ENCODE measurements around the gene MKRN2.

Gene MKRN2

DNA sequence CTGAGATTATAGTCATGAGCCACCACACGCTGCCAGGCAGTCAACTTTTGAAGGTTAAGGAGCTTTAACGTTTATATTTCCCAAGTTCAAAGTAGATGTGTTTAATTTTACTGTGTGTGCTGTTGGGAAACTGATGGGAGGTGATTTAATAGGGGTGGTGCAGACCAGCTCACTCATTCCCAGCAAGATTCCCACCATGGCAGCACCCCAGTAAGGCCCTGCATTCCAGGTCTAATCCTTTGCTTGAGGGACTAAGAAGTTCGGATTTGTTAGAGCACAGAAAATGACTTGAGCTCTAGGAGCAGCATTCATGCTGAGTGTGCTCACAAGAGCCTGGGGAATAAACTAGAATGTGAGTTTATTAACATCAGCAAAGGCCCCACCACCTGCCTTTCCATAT, 47.4 kb upstream of the MKRN2 start:
- TF ChIP-seq CTCF (IDR thresholded peaks at IDR 0.05; ENCODE audit: low read depth, low read length): no peak
- no peak for TF ChIP-seq EZH2phosphoT487 (IDR thresholded peaks at IDR 0.05; ENCODE audit: low read depth)
- Histone ChIP-seq H3K4me2 (ENCODE audit: low read length) (no peak overlapping the region), H3K4me1 (ENCODE audit: low read length) (no peaks in the 10 kb centered on the region), H3K27ac (ENCODE audit: low read length) (no peak overlapping the region), H4K20me1 (ENCODE audit: insufficient read depth, low read length) (no peaks in the 10 kb centered on the region), H3K36me3 (replicated peaks; ENCODE audit: low read depth, low read length) (peaks cover 44% of the 10 kb centered on the region), H3K4me3 (ENCODE audit: low read length) (no peak overlapping the region), H3K79me2 (ENCODE audit: low read length) (no peaks in the 10 kb centered on the region), H3K9me3 (ENCODE audit: insufficient read depth, low read length) (no peaks in the 10 kb centered on the region), H3K27me3 (ENCODE audit: low read depth, low read length) (no peaks in the 10 kb centered on the region), H3K9ac (ENCODE audit: low read length) (no peak overlapping the region), H2AFZ (ENCODE audit: low read depth, low read length) (no peak overlapping the region)

DNA sequence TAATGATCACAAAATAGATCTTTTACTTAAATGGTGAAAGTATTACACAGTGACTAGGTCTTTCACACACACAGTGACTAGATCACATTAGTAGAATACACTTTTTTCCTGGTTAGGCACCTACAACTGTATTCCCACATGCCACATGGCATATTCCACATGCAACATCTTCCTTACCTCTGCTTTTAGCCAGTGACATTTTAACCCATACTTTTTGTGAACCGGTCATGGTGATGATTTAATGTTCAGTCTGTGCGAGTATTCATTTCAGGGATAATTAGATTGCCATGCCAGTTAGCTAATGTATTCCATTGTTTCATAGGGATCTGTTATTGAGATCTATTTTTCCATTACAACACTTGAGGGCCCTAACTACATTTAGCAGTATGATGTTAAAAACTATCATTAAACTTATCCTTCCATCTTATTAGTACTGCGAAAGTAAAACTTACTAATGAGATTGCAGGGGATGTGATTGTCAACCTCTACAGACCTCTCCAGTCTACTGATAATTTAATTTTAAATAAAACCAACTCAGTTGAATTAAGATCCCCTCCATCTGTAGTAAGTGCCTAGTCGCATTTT, 44.3 kb upstream of the MKRN2 start:
- H3K27me3 ChIP-seq (ENCODE audit: low read depth, low read length): no peaks in the 10 kb centered on the region
- H4K20me1 ChIP-seq (ENCODE audit: insufficient read depth, low read length): no peaks in the 10 kb centered on the region
- H3K4me2 ChIP-seq (ENCODE audit: low read length): no peak overlapping the region
- TF ChIP-seq CTCF (IDR thresholded peaks at IDR 0.05; ENCODE audit: low read depth, low read length): no peak
- TF ChIP-seq EZH2phosphoT487 (IDR thresholded peaks at IDR 0.05; ENCODE audit: low read depth): no peak
- H3K36me3 ChIP-seq (replicated peaks; ENCODE audit: low read depth, low read length): peaks cover 37% of the 10 kb centered on the region
- no peak overlapping the region for H3K9ac ChIP-seq (ENCODE audit: low read length)
- no peak overlapping the region for H3K4me3 ChIP-seq (ENCODE audit: low read length)
- H3K27ac ChIP-seq (ENCODE audit: low read length): no peak overlapping the region
- H3K79me2 ChIP-seq (ENCODE audit: low read length): no peaks in the 10 kb centered on the region
- H3K9me3 ChIP-seq (ENCODE audit: insufficient read depth, low read length): no peaks in the 10 kb centered on the region
- H3K4me1 ChIP-seq (ENCODE audit: low read length): no peaks in the 10 kb centered on the region
- H2AFZ ChIP-seq (ENCODE audit: low read depth, low read length): no peak overlapping the region

DNA sequence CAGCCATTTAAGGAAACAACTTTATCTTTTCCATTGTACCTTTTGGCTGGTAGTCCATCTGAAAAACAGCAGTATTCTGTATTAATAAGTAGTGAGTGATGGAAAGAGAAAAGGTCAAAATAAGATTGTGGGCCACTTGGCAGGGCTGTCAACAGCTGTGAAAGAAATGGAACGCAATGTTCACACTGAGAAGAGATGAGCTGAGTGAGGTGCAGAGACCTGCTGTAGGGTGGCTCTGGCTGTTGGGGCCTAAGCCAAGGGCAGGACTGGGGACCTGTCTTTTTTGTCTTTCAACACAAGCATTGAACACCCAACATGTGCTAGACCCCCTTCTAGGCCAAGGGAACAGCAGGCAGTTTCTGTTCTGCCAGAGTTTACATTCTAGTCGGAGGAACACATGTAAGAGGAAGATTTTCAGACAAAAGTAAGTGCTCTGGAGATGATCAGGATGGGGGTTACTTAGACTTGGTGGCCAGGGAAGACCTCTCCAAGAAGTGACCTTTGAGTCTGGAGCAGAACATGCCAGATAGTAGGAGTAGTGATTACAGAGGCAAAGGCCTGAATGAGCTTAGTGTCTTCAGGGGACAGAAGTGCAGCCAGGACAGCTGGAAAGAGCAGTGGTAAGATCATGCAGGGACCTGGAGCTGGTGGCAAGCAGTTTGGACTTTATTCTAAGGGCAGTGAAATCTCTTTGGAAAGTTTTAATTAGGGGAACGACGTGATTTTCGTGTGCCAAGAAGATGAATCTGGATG, 43.0 kb upstream of the MKRN2 start:
- H3K36me3 ChIP-seq (replicated peaks; ENCODE audit: low read depth, low read length): peaks cover 44% of the 10 kb centered on the region
- TF ChIP-seq EZH2phosphoT487 (IDR thresholded peaks at IDR 0.05; ENCODE audit: low read depth) (no peak), CTCF (IDR thresholded peaks at IDR 0.05; ENCODE audit: low read depth, low read length) (no peak)

GRCh38 chr3:12515631-12516030, 41.3 kb upstream of the MKRN2 start:
- peaks cover 37% of the 10 kb centered on the region for H3K36me3 ChIP-seq (replicated peaks; ENCODE audit: low read depth, low read length)

More for the DNA sequence above, 43.0 kb upstream of the MKRN2 start:
- Histone ChIP-seq H4K20me1 (ENCODE audit: insufficient read depth, low read length) (no peaks in the 10 kb centered on the region), H3K4me1 (ENCODE audit: low read length) (no peaks in the 10 kb centered on the region), H3K79me2 (ENCODE audit: low read length) (no peaks in the 10 kb centered on the region), H3K4me2 (ENCODE audit: low read length) (no peak overlapping the region), H3K27ac (ENCODE audit: low read length) (no peak overlapping the region), H2AFZ (ENCODE audit: low read depth, low read length) (no peak overlapping the region), H3K27me3 (ENCODE audit: low read depth, low read length) (no peaks in the 10 kb centered on the region), H3K9me3 (ENCODE audit: insufficient read depth, low read length) (no peaks in the 10 kb centered on the region), H3K9ac (ENCODE audit: low read length) (no peak overlapping the region), H3K4me3 (ENCODE audit: low read length) (no peak overlapping the region)

More at GRCh38 chr3:12515631-12516030, 41.3 kb upstream of the MKRN2 start:
- H4K20me1 ChIP-seq (ENCODE audit: insufficient read depth, low read length): no peaks in the 10 kb centered on the region
- no peak overlapping the region for H3K27ac ChIP-seq (ENCODE audit: low read length)
- no peak overlapping the region for H3K9ac ChIP-seq (ENCODE audit: low read length)
- no peak overlapping the region for H3K4me3 ChIP-seq (ENCODE audit: low read length)
- no peaks in the 10 kb centered on the region for H3K9me3 ChIP-seq (ENCODE audit: insufficient read depth, low read length)
- no peak overlapping the region for H3K4me2 ChIP-seq (ENCODE audit: low read length)
- H3K79me2 ChIP-seq (ENCODE audit: low read length): no peaks in the 10 kb centered on the region
- TF ChIP-seq EZH2phosphoT487 (IDR thresholded peaks at IDR 0.05; ENCODE audit: low read depth) (no peak), CTCF (IDR thresholded peaks at IDR 0.05; ENCODE audit: low read depth, low read length) (no peak)
- no peak overlapping the region for H2AFZ ChIP-seq (ENCODE audit: low read depth, low read length)
- H3K4me1 ChIP-seq (ENCODE audit: low read length): no peaks in the 10 kb centered on the region
- H3K27me3 ChIP-seq (ENCODE audit: low read depth, low read length): no peaks in the 10 kb centered on the region

Measured in OCI-LY3 (cell line).